GM21381 (cell line): ENCODE results near the gene EDA.
"Not testable (repeated sequence)": the region's sequence is repeated elsewhere in the genome, so short reads cannot be mapped to it uniquely, and the experiment has no call there.

Experiments used
- ATAC-seq: cut with Tn5 transposase; IDR thresholded peaks from one replicate; pipeline ENCODE4 v1.9.1; 2021; ENCODE audit warnings: mild to moderate bottlenecking, moderate library complexity; ENCODE audit not compliant: unreplicated experiment

EDA gene

GRCh38 chrX:69948276-69948797 is 332.4 kb downstream of the EDA start:
- ATAC-seq = no peak

GRCh38 chrX:69951753-69952152 is 335.8 kb downstream of the EDA start:
- no peak for ATAC-seq

- no peak for ATAC-seq
Observed at GRCh38 chrX:69959712-69960111, 343.8 kb downstream of the EDA start.

GRCh38 chrX:69961365-69962072 is 345.6 kb downstream of the EDA start:
- ATAC-seq = no peak

GRCh38 chrX:69968950-69969349 is 353.0 kb downstream of the EDA start:
- ATAC-seq = no peak

GRCh38 chrX:69969460-69969859 is 353.5 kb downstream of the EDA start:
- no peak for ATAC-seq

DNA sequence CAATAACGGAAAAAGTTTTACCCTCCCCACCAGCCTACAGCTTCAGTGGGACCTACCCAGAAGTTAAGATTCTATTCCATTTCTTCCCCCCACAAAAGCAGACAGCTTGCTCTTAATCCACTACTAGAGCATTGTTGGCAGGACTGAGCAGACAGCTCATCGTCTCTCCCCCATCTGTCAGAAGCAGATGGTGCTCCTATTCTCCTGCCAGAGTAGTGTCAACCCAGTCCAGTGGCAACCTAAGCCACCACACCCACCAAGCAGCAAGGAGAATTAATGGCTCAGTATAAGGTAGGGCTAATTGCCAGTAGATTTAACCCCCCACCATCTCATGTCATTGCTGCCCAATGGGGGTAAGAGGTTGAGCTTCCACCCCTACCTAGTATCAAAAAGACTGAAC is 371.8 kb downstream of the EDA start:
- no peak for ATAC-seq

GRCh38 chrX:69988955-69989394 is 373.1 kb downstream of the EDA start:
- ATAC-seq = no peak

DNA sequence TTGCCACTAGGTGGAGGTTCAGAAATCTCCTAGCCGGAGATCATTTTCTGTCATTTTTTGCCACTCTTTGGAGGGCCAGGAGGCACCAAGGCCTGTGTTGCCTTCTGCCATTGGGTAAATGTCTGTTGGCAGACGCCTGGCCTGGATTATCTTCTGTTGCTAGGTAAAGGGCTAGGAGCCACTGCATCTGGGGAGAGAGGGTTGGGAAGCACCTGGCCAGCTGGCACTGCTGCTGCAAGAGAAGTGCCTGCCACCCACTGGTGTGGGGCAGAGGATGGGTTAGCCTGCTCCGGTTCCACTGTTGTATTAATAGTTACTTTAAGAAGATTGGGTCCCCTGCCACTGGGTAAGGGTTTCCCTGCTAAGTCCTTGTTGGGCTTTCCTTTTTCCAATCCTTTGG is 375.8 kb downstream of the EDA start:
- no peak for ATAC-seq

- no peak for ATAC-seq
Observed at GRCh38 chrX:69993494-69993893, 377.6 kb downstream of the EDA start.

DNA sequence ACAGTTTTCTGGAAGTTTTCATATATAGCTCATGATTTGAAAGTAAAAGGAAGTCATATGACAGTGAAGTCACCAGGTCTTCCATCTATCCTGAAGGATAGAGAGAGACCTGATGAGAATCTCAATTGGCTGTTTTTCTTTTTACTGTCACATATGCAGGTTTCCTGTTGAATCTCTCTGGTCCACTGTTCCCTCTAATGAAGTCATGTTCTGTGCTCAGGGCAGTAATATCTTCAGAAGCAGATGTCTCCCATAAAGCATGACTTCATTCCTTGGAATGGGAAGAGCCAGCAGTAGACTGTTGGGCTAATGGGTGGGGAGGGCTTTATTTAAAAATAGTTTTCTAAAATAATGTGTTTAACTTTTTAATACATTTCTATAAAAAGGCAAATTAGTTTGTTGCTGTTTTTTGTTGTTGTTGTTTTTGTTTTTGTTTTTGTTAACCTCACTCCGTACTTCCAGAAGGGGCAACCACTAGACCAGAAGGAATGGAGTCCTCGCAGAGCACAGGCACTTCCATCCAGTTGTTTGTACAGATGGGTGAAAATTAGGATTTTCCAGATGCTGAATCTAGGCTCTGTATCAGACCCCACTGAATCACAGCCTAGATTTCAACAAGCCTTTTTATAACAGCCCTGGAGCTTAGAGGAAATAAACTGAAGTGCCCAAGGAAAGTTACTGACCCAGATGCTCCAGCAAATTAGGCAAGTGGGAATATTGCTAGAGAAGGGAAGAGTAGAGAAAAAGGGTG is 379.6 kb downstream of the EDA start:
- ATAC-seq = no peak

DNA sequence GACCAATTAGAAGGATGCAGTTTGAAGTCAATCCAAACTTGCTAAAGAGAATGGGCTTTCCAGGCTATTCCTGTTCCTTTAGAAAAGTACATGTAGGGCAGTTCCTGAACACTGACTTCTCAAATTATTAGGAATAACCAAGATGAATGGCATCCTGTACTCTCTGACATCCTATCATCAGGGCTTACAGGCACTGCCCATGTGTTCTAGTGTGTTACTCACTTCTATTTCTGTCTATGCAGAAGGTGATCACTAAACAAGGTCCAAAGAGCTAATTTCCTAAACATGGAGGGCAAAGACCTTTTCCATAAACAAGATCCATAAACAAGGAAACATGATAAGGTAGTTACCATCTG is 380.2 kb downstream of the EDA start:
- ATAC-seq = no peak

DNA sequence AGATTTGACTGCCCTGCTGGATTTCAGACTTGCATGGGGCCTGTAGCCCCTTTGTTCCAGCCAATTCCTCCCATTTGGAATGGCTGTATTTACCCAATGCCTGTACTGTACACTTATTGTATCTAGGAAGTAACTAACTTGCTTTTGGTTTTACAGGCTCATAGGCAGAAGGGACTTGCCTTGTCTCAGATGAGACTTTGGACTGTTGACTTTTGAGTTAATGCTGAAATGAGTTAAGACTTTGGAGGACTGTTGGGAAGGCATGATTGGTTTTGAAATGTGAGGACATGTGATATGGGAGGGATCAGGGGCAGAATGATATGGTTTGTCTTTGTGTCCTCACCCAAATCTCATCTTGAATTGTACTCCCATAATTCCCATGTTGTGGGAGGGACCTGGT is 382.4 kb downstream of the EDA start:
- ATAC-seq = not testable (repeated sequence)

DNA sequence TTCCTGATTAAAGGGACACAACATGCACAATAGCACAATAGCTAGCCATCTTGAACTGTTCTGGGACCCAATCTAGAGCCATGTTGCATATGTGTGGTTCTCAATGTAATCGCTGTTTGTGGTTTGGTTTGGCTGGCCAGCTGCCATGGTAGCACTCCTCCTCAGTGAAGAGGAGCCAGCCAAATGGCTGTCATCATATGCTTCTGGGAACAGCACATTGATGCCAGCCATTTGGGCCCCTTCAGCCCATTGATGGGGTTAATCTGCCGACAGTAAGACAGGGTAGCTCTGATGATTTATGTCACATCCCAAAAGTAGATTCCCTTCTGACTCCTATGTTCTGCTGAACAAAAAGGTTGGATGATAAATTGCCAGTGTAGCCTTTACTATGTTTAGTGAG is 385.4 kb downstream of the EDA start:
- ATAC-seq = no peak

- ATAC-seq = no peak
Observed at GRCh38 chrX:70001708-70002341, 385.9 kb downstream of the EDA start.

DNA sequence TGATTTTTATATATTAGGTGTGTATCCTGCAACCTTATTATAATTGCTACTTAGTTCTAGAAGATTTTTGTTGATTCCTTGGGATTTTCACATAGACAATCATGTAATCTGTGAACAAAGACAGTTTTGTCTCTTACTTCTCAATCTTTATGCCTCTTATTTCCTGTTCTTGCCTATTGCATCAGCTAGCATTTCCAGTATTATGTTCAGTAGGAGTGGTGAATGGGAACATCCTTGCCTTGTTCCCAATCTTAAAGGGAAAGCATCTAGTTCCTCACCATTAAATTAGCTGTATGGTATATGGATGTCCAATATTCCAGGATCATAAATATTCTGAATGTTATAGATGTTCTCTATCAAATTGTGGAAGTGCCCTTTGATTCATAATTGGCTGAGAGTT is 392.0 kb downstream of the EDA start:
- no peak for ATAC-seq

- ATAC-seq = no peak
Observed at GRCh38 chrX:70009049-70009448, 393.1 kb downstream of the EDA start.

DNA sequence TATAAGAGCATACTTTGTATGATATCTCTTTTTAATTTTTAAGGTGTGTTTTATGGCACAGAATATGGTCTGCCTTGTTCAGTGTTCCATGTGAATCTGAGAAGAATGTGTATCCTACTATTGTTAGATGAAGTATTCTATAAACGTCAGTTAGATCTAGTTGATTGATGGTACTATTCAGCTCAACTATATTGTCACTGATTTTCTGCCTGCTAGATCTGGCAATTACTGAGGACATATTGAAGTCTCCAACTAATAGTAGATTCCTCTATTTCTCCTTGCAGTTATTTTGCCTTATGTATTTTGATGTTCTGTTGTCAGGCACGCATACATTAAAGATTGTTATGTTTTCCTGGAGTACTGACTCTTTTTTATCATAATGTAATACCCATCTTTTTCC is 394.1 kb downstream of the EDA start:
- no peak for ATAC-seq

GRCh38 chrX:70012756-70013155 is 396.8 kb downstream of the EDA start:
- ATAC-seq = no peak

- ATAC-seq = no peak
Observed at GRCh38 chrX:70013466-70014381, 397.8 kb downstream of the EDA start.

- ATAC-seq = no peak
Observed at GRCh38 chrX:70016513-70016912, 400.6 kb downstream of the EDA start.
